Ovary (tissue), 9 donors: Measurements from ENCODE around the gene CCDC51. TPM values are rescaled to one million over a fixed set of nuclear protein-coding genes. Genes with fewer than 3 reads are reported as not detected.
A peak's percentile ranks its signal among the peaks of the same experiment; 100 is the strongest.

Experiments
- DNase-seq, 5 donors: peaks; one replicate each; pipeline ENCODE4 v3.0.0-alpha.2; 2019 to 2020
- H3K27ac ChIP-seq, 2 donors: fragments of 200-600 bp; one replicate each; pipeline versions ENCODE4 v1.5.1 to v1.8.0; 2019 to 2022
- H3K27me3 ChIP-seq: fragments of 200-600 bp; one replicate; pipeline ENCODE4 v1.8.0; 2022
- H3K36me3 ChIP-seq: fragments of 200-600 bp; sonication (generic); one replicate; pipeline ENCODE4 v1.5.1; 2019
- H3K4me1 ChIP-seq: one replicate; pipeline ENCODE4 v1.8.1; 2013; ENCODE audit warnings: mild to moderate bottlenecking, moderate library complexity; ENCODE audit not compliant: insufficient read depth
- H3K4me3 ChIP-seq: fragments of 200-600 bp; sonication (generic); one replicate; pipeline ENCODE4 v1.5.1; 2017
- H3K9me3 ChIP-seq, 2 donors: fragments of 200-600 bp in 1 of 2; sonication (generic) in 1 of 2; one replicate each; pipeline versions ENCODE4 v1.5.1 to v1.8.1; 2013 to 2019; ENCODE audit warnings: mild to moderate bottlenecking in 1 of 2, moderate library complexity in 1 of 2
- EP300 ChIP-seq: sonication (generic); formaldehyde crosslinking; IDR thresholded peaks from one replicate; pipeline ENCODE4 v1.6.1; 2017; ENCODE audit warnings: antibody characterized with exemption
- POLR2A ChIP-seq: fragments of 450-650 bp; IDR thresholded peaks from one replicate; pipeline ENCODE4 v1.6.1; 2017; ENCODE audit warnings: antibody characterized with exemption, mild to moderate bottlenecking, moderate library complexity
- WGBS, 3 donors: extraction: QIAGEN DNeasy Blood & Tissue Kit in 1 of 3; methylation state at CpG; one replicate each; pipeline versions ENCODE4 v1.1.5 to v1.1.7; 2013 to 2017; 5-methylcytosine and 5-hydroxymethylcytosine counted together
- intact Hi-C, 4 donors: fragments of 100-400 bp; cut with DNase I; formaldehyde crosslinking; loops; one replicate each; pipeline versions ENCODE4 v1.11.0 to v1.15.1; 2022 to 2023
- polyA plus RNA-seq, 2 donors: library from polyadenylated mRNA; stranded (reverse); fragments of 200-250 nt in 1 of 2; fragments of 350-450 nt in 1 of 2; fragmentation: Illumina TruSeq in 1 of 2; extraction: RNeasy Lipid Tissue Mini Kit (QIAGEN cat#74804) in 1 of 2; gene quantifications; one replicate each; pipeline ENCODE4 v1.2.3, GENCODE V29; 2013 to 2014
- total RNA-seq, 7 donors: library from RNA; depleted of rRNA in 2 of 7; stranded (reverse); fragments of >200 nt in 2 of 7; fragmentation: NEBNext Ultra II Directional in 3 of 7; extraction: Animal tissue kit (Norgen Biotek cat#: 25700) in 3 of 7; gene quantifications; one replicate each; pipeline versions ENCODE4 v1.1.0 to v1.2.4, GENCODE V29; 2016 to 2023
- TF ChIP-seq, protein P1 (sequence below), 3 donors: fragments of 450-650 bp in 2 of 3; fragments of 200-600 bp in 1 of 3; IDR thresholded peaks; one replicate each; pipeline versions ENCODE4 v1.5.1 to v1.8.0; 2016 to 2022; ENCODE audit warnings: antibody characterized with exemption in 3 of 3, mild to moderate bottlenecking in 1 of 3
- donor health status: DM: no; HTN: no; CAD: no; lungs with moderate emphysema.
- donor health status: DM: no; HTN: no; CAD: no.
- donor health status: Bipolar disorder and iron deficiency.
- donor health status: DM: yes; HTN: yes; CAD: no.
- donor health status: DM: no; HTN: no; CAD: no.
- donor health status: DM: yes; HTN: yes; CAD: no.

The CCDC51 gene
- total and polyA plus RNA-seq, 9 donors = 6.3 to 9.9 (median 7.7) TPM

DNA sequence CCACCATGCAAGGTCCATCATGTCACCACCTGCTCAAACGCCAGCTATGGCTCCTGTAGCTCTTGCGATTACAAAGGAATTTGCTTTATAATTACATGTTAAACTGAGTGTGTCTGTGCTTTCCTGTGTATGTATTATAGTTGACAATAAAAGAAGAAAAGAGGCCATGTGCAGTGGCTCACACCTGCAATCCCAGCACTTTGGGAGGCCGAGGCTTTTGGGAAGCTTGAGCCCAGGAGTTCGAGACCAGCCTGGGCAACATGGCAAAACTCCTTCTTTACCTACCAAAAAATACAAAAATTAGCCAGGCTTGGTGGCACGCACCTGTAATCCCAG lies 33.7 kb upstream of the CCDC51 start:
- H3K27me3 ChIP-seq = no peaks in the 10 kb centered on the region
- peak overlapping the region; percentile 92 to 96 for H3K27ac ChIP-seq
- TF ChIP-seq, protein P1, sequence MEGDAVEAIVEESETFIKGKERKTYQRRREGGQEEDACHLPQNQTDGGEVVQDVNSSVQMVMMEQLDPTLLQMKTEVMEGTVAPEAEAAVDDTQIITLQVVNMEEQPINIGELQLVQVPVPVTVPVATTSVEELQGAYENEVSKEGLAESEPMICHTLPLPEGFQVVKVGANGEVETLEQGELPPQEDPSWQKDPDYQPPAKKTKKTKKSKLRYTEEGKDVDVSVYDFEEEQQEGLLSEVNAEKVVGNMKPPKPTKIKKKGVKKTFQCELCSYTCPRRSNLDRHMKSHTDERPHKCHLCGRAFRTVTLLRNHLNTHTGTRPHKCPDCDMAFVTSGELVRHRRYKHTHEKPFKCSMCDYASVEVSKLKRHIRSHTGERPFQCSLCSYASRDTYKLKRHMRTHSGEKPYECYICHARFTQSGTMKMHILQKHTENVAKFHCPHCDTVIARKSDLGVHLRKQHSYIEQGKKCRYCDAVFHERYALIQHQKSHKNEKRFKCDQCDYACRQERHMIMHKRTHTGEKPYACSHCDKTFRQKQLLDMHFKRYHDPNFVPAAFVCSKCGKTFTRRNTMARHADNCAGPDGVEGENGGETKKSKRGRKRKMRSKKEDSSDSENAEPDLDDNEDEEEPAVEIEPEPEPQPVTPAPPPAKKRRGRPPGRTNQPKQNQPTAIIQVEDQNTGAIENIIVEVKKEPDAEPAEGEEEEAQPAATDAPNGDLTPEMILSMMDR (IDR thresholded peaks at IDR 0.05) = no peak
- TF ChIP-seq POLR2A = no peak
- TF ChIP-seq EP300 = no peak
- intact Hi-C loops = no loop called here
- H3K9me3 ChIP-seq = no peaks in the 10 kb centered on the region
- no peaks in the 10 kb centered on the region for H3K36me3 ChIP-seq
- no peak for DNase-seq
- peaks cover 11% of the 10 kb centered on the region for H3K4me1 ChIP-seq
- H3K4me3 ChIP-seq = no peak overlapping the region
- 60 to 69% (median 65%) methylated on average over 5 of the region's 5 CpGs for WGBS, 3 donors

DNA sequence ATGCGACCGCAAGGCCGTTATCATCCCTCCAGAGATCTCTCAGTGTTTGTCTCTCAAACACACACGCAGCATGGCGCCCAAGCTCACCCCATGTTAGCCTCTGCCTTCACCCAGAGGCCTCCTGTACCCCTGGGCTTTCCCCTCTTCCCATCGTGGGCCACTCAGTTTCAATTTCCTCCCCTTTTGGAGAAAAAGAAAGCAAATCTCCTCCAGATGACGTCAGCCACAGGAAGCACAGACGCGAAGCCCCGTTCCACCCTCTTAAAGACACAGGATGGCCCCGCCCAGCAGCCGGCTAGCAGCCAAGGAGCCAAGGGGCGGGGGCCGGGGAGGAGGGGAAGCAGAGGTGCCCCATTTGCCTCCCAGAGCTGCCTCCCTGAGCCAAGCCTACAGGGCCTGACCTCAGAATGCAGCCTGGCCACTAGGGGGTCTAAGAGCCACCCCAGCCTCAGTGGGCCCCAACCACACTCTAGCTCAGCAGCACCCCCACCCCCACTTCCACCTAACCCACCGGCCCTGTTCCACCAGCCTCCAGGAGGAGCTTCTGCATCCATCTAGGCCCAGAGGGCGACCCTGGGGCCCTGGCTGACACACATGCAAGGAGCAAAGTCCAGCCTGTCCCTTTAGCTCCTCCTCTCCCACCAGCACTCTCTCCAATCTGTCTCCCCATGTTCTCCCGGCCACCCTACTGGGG lies 33.2 kb upstream of the CCDC51 start:
- H3K27me3 ChIP-seq = no peaks in the 10 kb centered on the region
- H3K27ac ChIP-seq = peak overlapping the region; percentile 92 to 96
- DNase-seq = peak; percentile 90 to 93 (median 92)
- no peaks in the 10 kb centered on the region for H3K9me3 ChIP-seq
- no peaks in the 10 kb centered on the region for H3K36me3 ChIP-seq
- 3 to 5% (median 3%) methylated on average over 17 of the region's 17 CpGs for WGBS, 3 donors
- intact Hi-C loops = no loop called here
- H3K4me1 ChIP-seq = peaks cover 11% of the 10 kb centered on the region
- TF ChIP-seq POLR2A (peak; percentile 90), EP300 (no peak)
- TF ChIP-seq, protein P1 (IDR thresholded peaks at IDR 0.05) = peak in 2 of 3 donors; percentile 52 to 59
- H3K4me3 ChIP-seq = peak overlapping the region; percentile 60

DNA sequence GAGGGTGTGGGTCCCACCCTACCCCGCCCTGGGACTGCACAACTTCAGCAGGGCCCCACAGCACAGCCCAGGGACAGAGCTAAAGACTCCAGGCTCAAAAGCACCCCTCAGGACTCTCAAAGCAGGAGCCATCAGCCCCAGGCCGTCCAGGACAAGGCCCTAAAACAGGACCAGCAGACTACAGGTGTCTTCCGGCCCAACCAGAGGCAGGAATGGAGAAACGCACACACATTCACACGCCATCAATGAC lies 32.7 kb upstream of the CCDC51 start:
- Histone ChIP-seq H3K27me3 (no peaks in the 10 kb centered on the region), H3K36me3 (no peaks in the 10 kb centered on the region), H3K4me3 (peak overlapping the region; percentile 60), H3K27ac (peak overlapping the region; percentile 92 to 96), H3K9me3 (no peaks in the 10 kb centered on the region), H3K4me1 (peaks cover 11% of the 10 kb centered on the region)
- TF ChIP-seq EP300 (no peak), POLR2A (no peak)
- TF ChIP-seq, protein P1 (IDR thresholded peaks at IDR 0.05) = no peak
- DNase-seq = no peak
- 0 to 2% (median 1%) methylated on average over 5 of the region's 5 CpGs for WGBS, 3 donors
- intact Hi-C loops = no loop called here

DNA sequence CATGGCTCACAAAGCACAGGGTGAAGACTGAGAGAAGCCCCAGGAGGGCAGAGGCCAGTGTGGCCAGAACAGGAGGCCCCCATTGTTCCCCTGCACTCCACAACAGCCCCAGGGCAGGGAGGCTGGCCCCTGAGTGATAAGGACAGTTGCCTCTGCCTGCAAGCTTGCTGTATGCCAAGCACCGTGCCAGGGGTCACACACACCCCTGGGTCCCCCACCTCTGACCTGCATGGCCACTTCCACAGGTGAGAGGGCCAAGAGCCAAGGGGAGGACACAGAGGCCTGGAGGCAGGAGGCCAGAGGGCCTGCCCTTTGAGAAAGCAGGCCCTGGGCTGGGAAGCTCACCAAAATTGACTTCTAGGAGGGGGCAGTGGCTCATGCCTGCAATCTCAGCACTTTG lies 30.4 kb upstream of the CCDC51 start:
- TF ChIP-seq EP300 (no peak), POLR2A (no peak)
- TF ChIP-seq, protein P1 (IDR thresholded peaks at IDR 0.05) = no peak
- H3K36me3 ChIP-seq = no peaks in the 10 kb centered on the region
- DNase-seq = no peak
- H3K9me3 ChIP-seq = no peaks in the 10 kb centered on the region
- WGBS, 3 donors = 36 to 43% (median 41%) methylated on average over 1 of the region's 1 CpG
- no peak overlapping the region for H3K4me3 ChIP-seq
- no peak overlapping the region for H3K27ac ChIP-seq
- intact Hi-C loops = no loop called here
- H3K4me1 ChIP-seq = peaks cover 23% of the 10 kb centered on the region
- H3K27me3 ChIP-seq = no peaks in the 10 kb centered on the region
